Endothelial cell of umbilical vein (primary cell): ENCODE results near the gene HUWE1. TPM values are rescaled to one million over a fixed set of nuclear protein-coding genes. Genes with fewer than 3 reads are reported as not detected.

Experiments used
- BruUV-seq: library from RNA; stranded (reverse); fragments of 400-500 nt; replicated peaks from 2 replicates; lab custom pipeline; 2021; lab: Mats Ljungman, UMichigan
- CTCF ChIA-PET: fragments of 300-600, 350-600 bp; sonication (Branson Sonifier 250); formaldehyde crosslinking; loops from one replicate; lab custom pipeline; 2021; ENCODE audit warnings: antibody characterized with exemption, inconsistent platforms; lab: Charles Lee
- POLR2A ChIA-PET: fragments of 300-600, 350-600 bp; sonication (Branson Sonifier 250); formaldehyde crosslinking; loops from one replicate; lab custom pipeline; 2021; ENCODE audit warnings: antibody characterized with exemption, inconsistent platforms; lab: Charles Lee
- DNase-seq: peaks from one replicate; pipeline ENCODE4 v3.0.0-alpha.2; 2011; ENCODE audit warnings: low read depth, low spot score
- FAIRE-seq: peaks from 2 replicates; lab custom pipeline; 2011; peaks lifted over from hg19 to GRCh38; lab: Jason Lieb, UNC
- H2AFZ ChIP-seq: 2 replicates; pipeline ENCODE4 v1.6.0; 2012; ENCODE audit warnings: low read depth, low read length, control low read depth, inconsistent platforms
- H3K27ac ChIP-seq: 2 replicates; pipeline ENCODE4 v1.5.1; 2011; ENCODE audit warnings: low read depth, mild to moderate bottlenecking, control low read depth, low read length, moderate library complexity; ENCODE audit not compliant: insufficient read depth
- H3K27me3 ChIP-seq, 2 experiments: 2 replicates each; pipeline versions ENCODE4 v1.6.0 to v1.6.1; 2011; ENCODE audit warnings: low read length in 2 of 2, mixed read lengths in 1 of 2; ENCODE audit not compliant: control insufficient read depth in 2 of 2, insufficient read depth in 2 of 2
- H3K36me3 ChIP-seq, 2 experiments: 2 replicates in 1 of 2; 3 replicates in 1 of 2; pipeline ENCODE4 v1.5.1; 2011; ENCODE audit warnings: low read length in 2 of 2, mild to moderate bottlenecking in 1 of 2, moderate library complexity in 1 of 2; ENCODE audit not compliant: control insufficient read depth in 2 of 2, insufficient read depth in 2 of 2; ENCODE audit errors: extremely low read depth in 1 of 2
- H3K4me1 ChIP-seq: 3 replicates; pipeline ENCODE4 v1.5.1; 2011; ENCODE audit warnings: mild to moderate bottlenecking, low read length; ENCODE audit not compliant: control insufficient read depth, insufficient read depth; ENCODE audit errors: extremely low read depth
- H3K4me2 ChIP-seq: 2 replicates; pipeline ENCODE4 v1.6.1; 2011; ENCODE audit warnings: low read length, control low read depth, mixed read lengths; ENCODE audit not compliant: insufficient read depth
- H3K4me3 ChIP-seq, 3 experiments: fragments of 200-600 bp in 1 of 3; sonication (generic), shearing (Covaris generic) in 1 of 3; replicated peaks in 1 of 3; 2 replicates each; pipeline ENCODE4 v1.5.1; 2011 to 2016; ENCODE audit warnings: control low read depth in 3 of 3, low read length in 3 of 3, mild to moderate bottlenecking in 2 of 3, inconsistent platforms in 1 of 3, low read depth in 1 of 3, moderate library complexity in 1 of 3; ENCODE audit not compliant: insufficient read depth in 1 of 3
- H3K79me2 ChIP-seq: 2 replicates; pipeline ENCODE4 v1.6.0; 2012; ENCODE audit warnings: low read length, inconsistent platforms; ENCODE audit not compliant: control insufficient read depth, insufficient read depth
- H3K9ac ChIP-seq: replicated peaks from 2 replicates; pipeline ENCODE3; 2011; ENCODE audit warnings: low read length, control low read depth; ENCODE audit not compliant: insufficient read depth; ENCODE audit errors: extremely low read depth
- H3K9me1 ChIP-seq: replicated peaks from 3 replicates; pipeline ENCODE4 v1.6.0; 2011; ENCODE audit warnings: mild to moderate bottlenecking, low read length; ENCODE audit not compliant: control insufficient read depth, insufficient read depth; ENCODE audit errors: extremely low read depth
- H3K9me3 ChIP-seq: replicated peaks from 2 replicates; pipeline ENCODE4 v1.5.1; 2012; ENCODE audit warnings: low read length, inconsistent platforms; ENCODE audit not compliant: control insufficient read depth, insufficient read depth
- H4K20me1 ChIP-seq: replicated peaks from 2 replicates; pipeline ENCODE3; 2011; ENCODE audit warnings: mild to moderate bottlenecking, low read length; ENCODE audit not compliant: control insufficient read depth, insufficient read depth; ENCODE audit errors: extremely low read depth
- EZH2 ChIP-seq: IDR thresholded peaks from 2 replicates; pipeline ENCODE4 v1.6.1; 2012; ENCODE audit warnings: borderline replicate concordance, low read depth, mild to moderate bottlenecking, moderate library complexity, low read length, inconsistent platforms; ENCODE audit not compliant: severe bottlenecking
- FOS ChIP-seq: IDR thresholded peaks from 2 replicates; pipeline ENCODE4 v1.6.1; 2011; ENCODE audit warnings: mild to moderate bottlenecking, low read length, moderate library complexity, borderline replicate concordance; ENCODE audit not compliant: insufficient read depth
- GATA2 ChIP-seq: IDR thresholded peaks from 2 replicates; pipeline ENCODE4 v1.7.0; 2011; ENCODE audit warnings: low read depth, mild to moderate bottlenecking, moderate library complexity, mixed read lengths, low read length; ENCODE audit not compliant: insufficient read length, insufficient read depth
- JUN ChIP-seq: IDR thresholded peaks from 2 replicates; pipeline ENCODE4 v1.6.1; 2011; ENCODE audit warnings: borderline replicate concordance, low read depth; ENCODE audit not compliant: insufficient read length, insufficient read depth
- MAX ChIP-seq: IDR thresholded peaks from 2 replicates; pipeline ENCODE4 v1.6.1; 2011; ENCODE audit not compliant: insufficient read depth, insufficient read length
- MYC ChIP-seq: IDR thresholded peaks from one replicate; pipeline ENCODE4 v1.6.1; 2011; ENCODE audit warnings: mild to moderate bottlenecking, low read depth, low read length
- POLR2A ChIP-seq: IDR thresholded peaks from 2 replicates; pipeline ENCODE4 v1.6.1; 2012; ENCODE audit warnings: low read depth, mild to moderate bottlenecking, control low read depth, low read length
- POLR2AphosphoS5 ChIP-seq: IDR thresholded peaks from 2 replicates; pipeline ENCODE4 v1.6.1; 2012; ENCODE audit warnings: low read depth, mild to moderate bottlenecking, control low read depth, low read length, moderate library complexity; ENCODE audit not compliant: insufficient read depth
- dilution Hi-C: fragments of 300-500 bp; cut with MboI; formaldehyde crosslinking; loops from one replicate; pipeline ENCODE4 v1.15.0; 2019; ENCODE audit warnings: low sequenced_read_pairs; ENCODE audit not compliant: extremely low pct_ligation_motif_present
- intact Hi-C: fragments of 100-400 bp; cut with micrococcal nuclease; formaldehyde crosslinking; loops from one replicate; pipeline ENCODE4 v1.10.0; 2022
- polyA plus RNA-seq, 4 experiments: library from polyadenylated mRNA; depleted of rRNA in 3 of 4; stranded (reverse) in 3 of 4; unstranded in 1 of 4; fragments of >200 nt; gene quantifications; 2 replicates each; pipeline versions ENCODE4 v1.2.1 to v1.2.3, GENCODE V29; 2011 to 2012; ENCODE audit warnings: missing spikeins in 1 of 4
- total RNA-seq: library from RNA; stranded (reverse); gene quantifications from 2 replicates; pipeline ENCODE4 v1.2.3, GENCODE V29; 2021
- TF ChIP-seq, protein P1 (sequence below), 2 donors: IDR thresholded peaks; 1 replicate in 1 of 2; 2 replicates in 1 of 2; pipeline ENCODE4 v1.5.1; 2011; ENCODE audit warnings: low read length in 2 of 2, mild to moderate bottlenecking in 2 of 2, moderate library complexity in 2 of 2, control low read depth in 1 of 2, inconsistent platforms in 1 of 2, low read depth in 1 of 2; ENCODE audit not compliant: insufficient read depth in 1 of 2; ENCODE audit errors: extremely low read depth in 1 of 2

The HUWE1 gene
- total and polyA plus RNA-seq, 2 donors (not counting 3 experiments of a cell fraction or from before 2014, with no cell fraction given): 66.6 to 210 TPM

- no peaks in the 10 kb centered on the region for H3K9me3 ChIP-seq
- ChIA-PET CTCF (interaction anchor here (1.7 kb wide), 1 partner anchor 10 kb away, joined by 5 read pairs; no protein-coding TSS in a partner anchor), POLR2A (no interaction called here)
- no TSS peak for BruUV-seq
- H3K79me2 ChIP-seq: peaks cover 49% of the 10 kb centered on the region
- no peak overlapping the region for H2AFZ ChIP-seq
- H3K27me3 ChIP-seq: no peaks in the 10 kb centered on the region
- peak overlapping the region; percentile 72 for H3K27ac ChIP-seq
- TF ChIP-seq, protein P1, sequence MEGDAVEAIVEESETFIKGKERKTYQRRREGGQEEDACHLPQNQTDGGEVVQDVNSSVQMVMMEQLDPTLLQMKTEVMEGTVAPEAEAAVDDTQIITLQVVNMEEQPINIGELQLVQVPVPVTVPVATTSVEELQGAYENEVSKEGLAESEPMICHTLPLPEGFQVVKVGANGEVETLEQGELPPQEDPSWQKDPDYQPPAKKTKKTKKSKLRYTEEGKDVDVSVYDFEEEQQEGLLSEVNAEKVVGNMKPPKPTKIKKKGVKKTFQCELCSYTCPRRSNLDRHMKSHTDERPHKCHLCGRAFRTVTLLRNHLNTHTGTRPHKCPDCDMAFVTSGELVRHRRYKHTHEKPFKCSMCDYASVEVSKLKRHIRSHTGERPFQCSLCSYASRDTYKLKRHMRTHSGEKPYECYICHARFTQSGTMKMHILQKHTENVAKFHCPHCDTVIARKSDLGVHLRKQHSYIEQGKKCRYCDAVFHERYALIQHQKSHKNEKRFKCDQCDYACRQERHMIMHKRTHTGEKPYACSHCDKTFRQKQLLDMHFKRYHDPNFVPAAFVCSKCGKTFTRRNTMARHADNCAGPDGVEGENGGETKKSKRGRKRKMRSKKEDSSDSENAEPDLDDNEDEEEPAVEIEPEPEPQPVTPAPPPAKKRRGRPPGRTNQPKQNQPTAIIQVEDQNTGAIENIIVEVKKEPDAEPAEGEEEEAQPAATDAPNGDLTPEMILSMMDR (IDR thresholded peaks at IDR 0.05; ENCODE audit: extremely low read depth in 1 of 2, insufficient read depth in 1 of 2, low read depth in 1 of 2, low read length in 2 of 2): no peak
- TF ChIP-seq MYC: no peak
- TF ChIP-seq FOS: no peak
- no peak for TF ChIP-seq POLR2A
- no peak for TF ChIP-seq POLR2AphosphoS5
- no peak for TF ChIP-seq GATA2
- TF ChIP-seq MAX: no peak
- no peak for TF ChIP-seq EZH2
- no peak for TF ChIP-seq JUN
- no peaks in the 10 kb centered on the region for H3K9me1 ChIP-seq
- H3K4me1 ChIP-seq: peaks cover 23% of the 10 kb centered on the region
- peak overlapping the region; percentile 98 for H3K4me2 ChIP-seq
- intact Hi-C loops: loop anchor here (1.0 to 10.0 kb wide), 5 partner anchors 262 to 1480 kb away; partner anchors contain the start of genes FAM120C, MAGED2, PHF8 and RIBC1
- H3K36me3 ChIP-seq: peaks cover 2 to 3% of the 10 kb centered on the region in 2 experiments
- peak; percentile 74 for FAIRE-seq
- H4K20me1 ChIP-seq: peaks cover 3% of the 10 kb centered on the region
- dilution Hi-C loops: no loop called here
- H3K9ac ChIP-seq: peak overlapping the region; percentile 82
- H3K4me3 ChIP-seq: peak overlapping the region; percentile 40 to 77 (median 40)
- no peak for DNase-seq
Observed at GRCh38 chrX:53684415-53685192, 1.9 kb downstream of the HUWE1 start.
